Measurements from ENCODE around the gene CACNA1C.

- TF ChIP-seq, protein P1, sequence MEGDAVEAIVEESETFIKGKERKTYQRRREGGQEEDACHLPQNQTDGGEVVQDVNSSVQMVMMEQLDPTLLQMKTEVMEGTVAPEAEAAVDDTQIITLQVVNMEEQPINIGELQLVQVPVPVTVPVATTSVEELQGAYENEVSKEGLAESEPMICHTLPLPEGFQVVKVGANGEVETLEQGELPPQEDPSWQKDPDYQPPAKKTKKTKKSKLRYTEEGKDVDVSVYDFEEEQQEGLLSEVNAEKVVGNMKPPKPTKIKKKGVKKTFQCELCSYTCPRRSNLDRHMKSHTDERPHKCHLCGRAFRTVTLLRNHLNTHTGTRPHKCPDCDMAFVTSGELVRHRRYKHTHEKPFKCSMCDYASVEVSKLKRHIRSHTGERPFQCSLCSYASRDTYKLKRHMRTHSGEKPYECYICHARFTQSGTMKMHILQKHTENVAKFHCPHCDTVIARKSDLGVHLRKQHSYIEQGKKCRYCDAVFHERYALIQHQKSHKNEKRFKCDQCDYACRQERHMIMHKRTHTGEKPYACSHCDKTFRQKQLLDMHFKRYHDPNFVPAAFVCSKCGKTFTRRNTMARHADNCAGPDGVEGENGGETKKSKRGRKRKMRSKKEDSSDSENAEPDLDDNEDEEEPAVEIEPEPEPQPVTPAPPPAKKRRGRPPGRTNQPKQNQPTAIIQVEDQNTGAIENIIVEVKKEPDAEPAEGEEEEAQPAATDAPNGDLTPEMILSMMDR (IDR thresholded peaks at IDR 0.05) = no peak
- TF ChIP-seq EP300 (IDR thresholded peaks at IDR 0.05) = no peak
- no peak for TF ChIP-seq POLR2A (IDR thresholded peaks at IDR 0.05; ENCODE audit: low read depth)
- no peak for TF ChIP-seq POLR2AphosphoS5 (IDR thresholded peaks at IDR 0.05)
Observed at GRCh38 chr12:2589381-2589780, 536.6 kb downstream of the CACNA1C start.
